HCT116 (cell line): ENCODE data around the gene HOXA13. TPM values are rescaled to one million over a fixed set of nuclear protein-coding genes. Genes with fewer than 3 reads are reported as not detected.
A peak's percentile ranks its signal among the peaks of the same experiment; 100 is the strongest.

Experiments used
- ATAC-seq: fragments of 200-7000 bp; cut with Tn5 transposase; 2 replicates; pipeline ENCODE4 v1.9.1; 2020; ENCODE audit warnings: mild to moderate bottlenecking, moderate library complexity
- BruUV-seq: library from RNA; stranded (reverse); fragments of 400-500 nt; replicated peaks from 2 replicates; lab custom pipeline; 2021; lab: Mats Ljungman, UMichigan
- CTCF ChIA-PET: fragments of 300-600 bp; sonication (Branson Sonifier 250); formaldehyde crosslinking; loops from one replicate; lab custom pipeline; 2021; ENCODE audit warnings: antibody characterized with exemption; lab: Charles Lee
- POLR2A ChIA-PET: fragments of 300-600, 350-600 bp; sonication (Branson Sonifier 250); formaldehyde crosslinking; loops from one replicate; lab custom pipeline; 2021; ENCODE audit warnings: antibody characterized with exemption; lab: Charles Lee
- RAD21 ChIA-PET, 2 experiments: fragments of 300-600 bp; sonication (Branson Sonifier 250); formaldehyde crosslinking; loops; one replicate each; lab custom pipeline; 2023; ENCODE audit warnings: low total read pairs in 2 of 2; ENCODE audit not compliant: uncharacterized antibody in 2 of 2, unreplicated experiment in 2 of 2, low non-redundant PET in 1 of 2; lab: Charles Lee
- DNase-seq: peaks from one replicate; pipeline ENCODE4 v3.0.0-alpha.2; 2010; ENCODE audit warnings: low read depth, low spot score
- H2AFZ ChIP-seq: fragments of 200-600 bp; shearing (Covaris generic), sonication (generic); 2 replicates; pipeline ENCODE4 v1.6.1; 2017; ENCODE audit warnings: low read depth, mixed run types, mixed read lengths, antibody characterized with exemption, low read length; ENCODE audit not compliant: poor library complexity, severe bottlenecking
- H3K27ac ChIP-seq: 2 replicates; pipeline ENCODE4 v1.5.1; 2012; ENCODE audit warnings: low read depth, low read length
- H3K27me3 ChIP-seq: fragments of 200-600 bp; sonication (generic); 2 replicates; pipeline ENCODE4 v1.6.1; 2016; ENCODE audit warnings: mixed run types, low read length, mixed read lengths; ENCODE audit not compliant: insufficient read depth
- H3K36me3 ChIP-seq, 2 experiments: fragments of 200-500 bp in 1 of 2; fragments of 200-600 bp in 1 of 2; sonication (Bioruptor generic) in 1 of 2; sonication (generic) in 1 of 2; 2 replicates each; pipeline versions ENCODE4 v1.5.1 to v1.6.1; 2014 to 2016; ENCODE audit warnings: low read length in 2 of 2, inconsistent platforms in 1 of 2, mixed read lengths in 1 of 2, mixed run types in 1 of 2; ENCODE audit not compliant: insufficient read depth in 2 of 2, control insufficient read depth in 1 of 2
- H3K4me1 ChIP-seq, 2 experiments: fragments of 200-600 bp in 1 of 2; sonication (generic) in 1 of 2; 2 replicates each; pipeline versions ENCODE4 v1.5.1 to v1.6.1; 2012 to 2017; ENCODE audit warnings: low read length in 2 of 2, inconsistent platforms in 1 of 2, mild to moderate bottlenecking in 1 of 2, mixed read lengths in 1 of 2, mixed run types in 1 of 2, moderate library complexity in 1 of 2; ENCODE audit not compliant: insufficient read depth in 2 of 2, control insufficient read depth in 1 of 2
- H3K4me2 ChIP-seq: fragments of 200-600 bp; sonication (generic); 2 replicates; pipeline ENCODE4 v1.6.1; 2017; ENCODE audit warnings: mixed run types, low read length, mixed read lengths
- H3K4me3 ChIP-seq, 2 experiments: fragments of 200-600 bp in 1 of 2; sonication (generic) in 1 of 2; replicated peaks in 1 of 2; 2 replicates each; pipeline ENCODE4 v1.5.1; 2011 to 2016; ENCODE audit warnings: low read length in 2 of 2, control low read depth in 1 of 2, low read depth in 1 of 2, mild to moderate bottlenecking in 1 of 2, mixed read lengths in 1 of 2, mixed run types in 1 of 2
- H3K79me2 ChIP-seq: fragments of 200-600 bp; sonication (generic); 2 replicates; pipeline ENCODE4 v1.6.1; 2017; ENCODE audit warnings: mild to moderate bottlenecking, mixed run types, low read length, moderate library complexity, mixed read lengths; ENCODE audit not compliant: insufficient read depth
- H3K9ac ChIP-seq: fragments of 200-600 bp; sonication (generic); 2 replicates; pipeline ENCODE4 v1.6.1; 2016; ENCODE audit warnings: low read length, mixed read lengths
- H3K9me2 ChIP-seq: fragments of 200-600 bp; sonication (generic), shearing (Covaris generic); 2 replicates; pipeline ENCODE4 v1.6.1; 2017; ENCODE audit warnings: mixed run types, mild to moderate bottlenecking, moderate library complexity; ENCODE audit not compliant: insufficient read depth
- H3K9me3 ChIP-seq, 2 experiments: fragments of 200-500 bp in 1 of 2; fragments of 200-600 bp in 1 of 2; sonication (Bioruptor generic) in 1 of 2; sonication (generic) in 1 of 2; 2 replicates each; pipeline ENCODE4 v1.6.1; 2014 to 2017; ENCODE audit warnings: low read length in 2 of 2, mixed read lengths in 2 of 2, inconsistent platforms in 1 of 2, low read depth in 1 of 2, mild to moderate bottlenecking in 1 of 2, mixed run types in 1 of 2, moderate library complexity in 1 of 2; ENCODE audit not compliant: control insufficient read depth in 1 of 2, insufficient read depth in 1 of 2
- H4K20me1 ChIP-seq: fragments of 200-600 bp; sonication (generic), shearing (Covaris generic); 2 replicates; pipeline ENCODE4 v1.6.1; 2017; ENCODE audit warnings: mixed run types, mild to moderate bottlenecking, moderate library complexity; ENCODE audit not compliant: insufficient read depth
- CBX3 ChIP-seq: IDR thresholded peaks from 2 replicates; pipeline ENCODE4 v1.6.1; 2012; ENCODE audit warnings: low read depth
- CEBPB ChIP-seq: IDR thresholded peaks from 2 replicates; pipeline ENCODE4 v1.6.1; 2012; ENCODE audit warnings: low read depth
- CTCF ChIP-seq, 3 experiments: fragments of 200-600 bp in 1 of 3; sonication (generic) in 1 of 3; IDR thresholded peaks in 2 of 3; conservative IDR thresholded peaks in 1 of 3; 2 replicates each; pipeline ENCODE4 v1.5.1; 2012 to 2017; ENCODE audit warnings: low read depth in 2 of 3, low read length in 2 of 3, antibody characterized with exemption in 1 of 3, borderline replicate concordance in 1 of 3, control low read depth in 1 of 3, mild to moderate bottlenecking in 1 of 3, mixed read lengths in 1 of 3, mixed run types in 1 of 3, moderate library complexity in 1 of 3; ENCODE audit not compliant: insufficient read depth in 1 of 3
- EGR1 ChIP-seq: IDR thresholded peaks from 2 replicates; pipeline ENCODE4 v1.6.1; 2012; ENCODE audit warnings: low read depth
- EZH2phosphoT487 ChIP-seq: fragments of 200-600 bp; IDR thresholded peaks from 2 replicates; pipeline ENCODE4 v1.6.1; 2018; ENCODE audit warnings: antibody characterized with exemption, borderline replicate concordance
- POLR2AphosphoS5 ChIP-seq: IDR thresholded peaks from 2 replicates; pipeline ENCODE4 v1.6.1; 2011; ENCODE audit warnings: mild to moderate bottlenecking, low read depth, low read length, moderate library complexity
- SIN3A ChIP-seq: IDR thresholded peaks from 2 replicates; pipeline ENCODE4 v1.6.1; 2012; ENCODE audit warnings: low read depth
- TCF7L2 ChIP-seq: IDR thresholded peaks from 2 replicates; pipeline ENCODE4 v1.7.0; 2011; ENCODE audit warnings: borderline replicate concordance, inconsistent platforms; ENCODE audit not compliant: insufficient read depth, insufficient read length; ENCODE audit errors: extremely low read depth
- YY1 ChIP-seq: IDR thresholded peaks from 2 replicates; pipeline ENCODE4 v1.6.1; 2011; ENCODE audit warnings: low read length, low read depth, moderate library complexity, mild to moderate bottlenecking; ENCODE audit not compliant: insufficient replicate concordance; ENCODE audit errors: extremely low read depth
- ZFX ChIP-seq: fragments of 450-650 bp; IDR thresholded peaks from 2 replicates; pipeline ENCODE4 v1.6.1; 2017
- intact Hi-C: fragments of 100-400 bp; cut with micrococcal nuclease; formaldehyde crosslinking; loops from 2 replicates; pipeline ENCODE4 v1.10.0; 2022
- total RNA-seq: library from RNA; stranded (reverse); gene quantifications from one replicate; pipeline ENCODE4 v1.2.1, GENCODE V29; 2021; ENCODE audit not compliant: unreplicated experiment
- TF ChIP-seq, protein P1 (sequence below): IDR thresholded peaks from 2 replicates; pipeline ENCODE4 v1.6.1; 2012

The HOXA13 gene
- total RNA-seq, 1 experiment from 2014 or later, result 3.6 TPM

GRCh38 chr7:27179503-27180430, 20.1 kb downstream of the HOXA13 start:
- intact Hi-C loops, result no loop called here
- POLR2A ChIA-PET, result interaction anchor here (1.1 kb wide), 1 partner anchor 9 kb away, joined by 7 read pairs; no protein-coding TSS in a partner anchor
- Histone ChIP-seq H3K27ac (peak overlapping the region; percentile 38; the same call in 1 of the 2 replicates), H2AFZ (peak overlapping the region; percentile 83), H3K4me3 (peak overlapping the region; percentile 43 to 56), H3K36me3 (no peaks in the 10 kb centered on the region), H3K79me2 (peaks cover 17% of the 10 kb centered on the region), H3K27me3 (no peaks in the 10 kb centered on the region), H3K4me1 (peaks cover 30 to 51% of the 10 kb centered on the region in 2 experiments), H3K4me2 (peak overlapping the region; percentile 90), H3K9me3 (no peaks in the 10 kb centered on the region), H4K20me1 (no peaks in the 10 kb centered on the region), H3K9me2 (no peaks in the 10 kb centered on the region), H3K9ac (peak overlapping the region; percentile 65)
- no peak for TF ChIP-seq CEBPB
- peak; percentile 84 for TF ChIP-seq ZFX
- TF ChIP-seq TCF7L2, result peak; percentile 45
- TF ChIP-seq EGR1, result no peak
- peak; percentile 43; the same call in 1 of the 2 replicates for TF ChIP-seq POLR2AphosphoS5
- TF ChIP-seq CBX3, result no peak; the same call in 1 of the 2 replicates
- TF ChIP-seq, protein P1, sequence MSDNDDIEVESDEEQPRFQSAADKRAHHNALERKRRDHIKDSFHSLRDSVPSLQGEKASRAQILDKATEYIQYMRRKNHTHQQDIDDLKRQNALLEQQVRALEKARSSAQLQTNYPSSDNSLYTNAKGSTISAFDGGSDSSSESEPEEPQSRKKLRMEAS, result peak; percentile 65; the same call in 1 of the 2 replicates
- no peak for TF ChIP-seq EZH2phosphoT487
- no peak for TF ChIP-seq SIN3A
- TF ChIP-seq CTCF (IDR thresholded peaks at IDR 0.05 in 2 of 3, conservative IDR thresholded peaks at IDR 0.05 in 1 of 3; ENCODE audit: borderline replicate concordance in 1 of 3, insufficient read depth in 1 of 3, low read depth in 2 of 3, low read length in 2 of 3), result peak; percentile 80 to 97 (median 93)
- TF ChIP-seq YY1, result no peak
- RAD21 ChIA-PET, result no interaction called here
- peak; percentile 79 for ATAC-seq
- CTCF ChIA-PET, result interaction anchor here (0.6 to 2.5 kb wide), 20 partner anchors 10 to 1287 kb away, joined by 3 to 32 read pairs (median 4); partner anchors contain the start of gene HOXA13
- BruUV-seq, result no TSS peak
- DNase-seq, result no peak
